GM19328 (cell line): ENCODE measurements around the gene DHX29.
"Not testable (repeated sequence)": the region's sequence is repeated elsewhere in the genome, so short reads cannot be mapped to it uniquely, and the experiment has no call there.

ENCODE experiments used
- ATAC-seq: cut with Tn5 transposase; IDR thresholded peaks from one replicate; pipeline ENCODE4 v1.9.1; 2021; ENCODE audit warnings: mild to moderate bottlenecking, moderate library complexity; ENCODE audit not compliant: unreplicated experiment

The DHX29 gene

GRCh38 chr5:55318237-55318636, 10.7 kb upstream of the DHX29 start:
- not testable (repeated sequence) for ATAC-seq

DNA sequence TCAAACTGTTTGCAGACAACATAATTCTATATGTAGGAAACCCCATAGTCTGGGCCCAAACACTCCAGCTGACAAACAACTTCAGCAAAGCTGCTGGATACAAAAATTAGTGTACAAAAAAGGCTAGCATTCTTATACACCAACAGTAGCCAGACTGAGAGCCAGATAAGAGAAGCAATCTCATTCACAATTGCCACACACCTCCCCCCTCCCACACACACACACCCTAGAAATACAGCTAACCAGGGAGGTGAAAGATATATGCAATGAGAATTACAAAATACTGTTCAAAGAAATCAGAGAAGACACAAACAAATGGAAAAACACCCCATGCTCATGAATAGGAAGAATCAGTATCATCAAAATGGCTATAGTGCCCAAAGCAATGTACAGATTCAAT, 9.3 kb upstream of the DHX29 start:
- ATAC-seq, result no peak

- ATAC-seq, result no peak
Measured at GRCh38 chr5:55316289-55316688, 8.8 kb upstream of the DHX29 start.

DNA sequence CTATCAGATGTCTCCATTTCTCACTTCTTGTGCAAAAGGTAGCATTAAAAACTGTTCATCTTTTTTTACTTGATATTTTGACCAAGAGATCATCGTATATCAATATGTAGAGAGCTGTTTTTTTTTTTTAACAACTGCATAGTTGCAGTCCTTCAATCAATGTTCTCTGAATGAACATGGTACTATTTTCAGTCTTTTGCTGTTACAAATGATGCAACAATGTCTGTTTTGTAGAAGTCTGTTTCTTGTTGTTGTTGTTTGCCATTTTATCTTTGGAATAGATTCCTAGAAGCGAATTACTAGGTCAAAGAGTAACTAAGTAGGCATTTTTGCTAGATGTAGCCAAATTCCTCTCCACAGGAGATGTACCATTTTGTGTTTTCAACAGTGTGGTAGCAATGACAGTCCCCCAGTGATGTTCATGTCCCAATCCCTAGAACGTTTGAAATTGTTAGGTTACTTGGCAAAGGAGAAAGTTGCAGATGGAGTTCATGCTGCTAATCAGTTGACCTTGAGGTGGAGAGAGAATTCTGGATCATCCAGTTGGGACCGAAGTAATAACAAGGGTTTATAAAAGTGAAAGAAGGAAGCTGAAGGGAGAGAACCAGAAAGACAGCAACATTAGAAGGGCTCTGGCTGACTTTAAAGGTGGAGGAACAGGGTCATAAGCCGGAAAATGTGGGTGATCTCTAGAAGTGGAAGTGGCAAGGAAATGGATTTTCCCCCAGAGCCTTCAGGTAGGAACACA, 6.5 kb upstream of the DHX29 start:
- ATAC-seq, result no peak

GRCh38 chr5:55308254-55308836, 851 bp upstream of the DHX29 start:
- no peak for ATAC-seq

DNA sequence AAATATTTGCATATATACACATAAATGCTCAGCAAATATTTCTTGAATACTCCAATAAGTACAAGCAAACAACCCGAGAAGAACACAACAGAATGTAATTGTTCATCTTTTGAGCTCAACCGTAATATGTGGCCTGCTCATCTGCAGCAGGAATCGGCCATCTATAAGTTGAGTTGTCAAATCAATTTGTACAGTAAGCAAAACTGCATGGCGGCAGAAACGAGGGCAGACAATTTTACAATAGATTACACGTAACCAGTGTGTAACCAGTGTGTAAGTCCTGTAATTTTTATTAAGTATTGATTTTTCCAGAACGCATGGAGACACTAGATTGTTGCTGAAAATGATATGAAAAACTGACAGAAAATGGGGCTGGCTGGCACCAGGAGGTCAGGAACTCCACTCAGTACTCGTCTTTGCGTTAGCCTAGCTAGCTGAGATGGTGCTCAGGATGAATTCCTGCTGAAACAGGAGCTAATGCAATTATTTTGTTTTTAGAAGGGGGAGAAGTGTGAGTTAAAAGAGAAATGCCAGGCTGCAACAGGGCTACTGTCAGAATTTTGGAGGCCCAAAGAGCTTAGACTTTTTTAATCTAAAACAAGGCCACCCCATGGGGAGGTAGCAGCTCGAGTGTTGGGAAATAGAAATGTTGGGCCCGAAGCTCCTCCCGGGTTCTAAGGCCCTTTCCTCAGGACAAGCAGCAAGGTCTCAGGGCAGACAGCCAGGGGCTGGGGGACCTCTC, 682 bp downstream of the DHX29 start:
- ATAC-seq, result peak; percentile 9

- no peak for ATAC-seq
Measured at GRCh38 chr5:55305345-55305744, 2.1 kb downstream of the DHX29 start.

DNA sequence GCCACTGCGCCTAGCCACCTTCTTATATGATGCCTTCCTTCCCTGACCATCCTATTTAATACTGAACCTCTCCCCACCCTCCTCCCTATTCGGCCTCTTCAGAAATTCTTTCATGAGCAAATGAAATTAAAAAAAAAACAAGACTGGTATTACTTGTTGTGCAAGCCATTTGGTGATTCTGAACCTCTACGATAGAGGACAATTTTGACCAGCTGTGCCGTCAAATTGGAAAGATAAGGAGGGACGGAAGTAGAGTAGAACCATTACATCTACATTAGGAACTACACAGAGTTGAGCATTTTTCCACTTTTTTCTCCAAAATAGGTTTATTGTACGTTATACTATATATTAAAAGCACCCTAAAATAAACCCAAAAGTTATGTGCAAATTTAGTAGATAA, 2.9 kb downstream of the DHX29 start:
- no peak for ATAC-seq

DNA sequence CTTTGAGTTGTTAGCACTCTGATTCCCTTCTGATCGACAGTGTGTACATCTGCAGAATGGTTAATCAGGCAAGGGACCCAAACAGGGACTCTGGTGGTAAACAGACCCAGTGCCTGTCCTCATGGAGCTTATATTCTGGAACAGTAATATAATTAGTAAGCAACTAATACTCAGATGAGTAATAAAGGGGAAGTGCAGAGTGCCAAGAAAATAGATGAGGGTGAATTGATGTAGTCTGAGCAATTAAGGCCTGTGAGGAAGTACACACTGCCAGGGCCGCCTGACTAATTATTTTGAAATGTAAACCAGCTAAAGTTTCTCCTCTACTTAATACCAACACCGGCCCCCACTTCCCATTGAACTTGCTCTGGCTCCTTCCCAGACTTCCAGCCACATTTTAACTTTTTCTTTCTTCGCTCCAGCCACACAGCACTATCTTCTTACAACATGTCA, 4.2 kb downstream of the DHX29 start:
- no peak for ATAC-seq

GRCh38 chr5:55300890-55301289, 6.6 kb downstream of the DHX29 start:
- no peak for ATAC-seq

DNA sequence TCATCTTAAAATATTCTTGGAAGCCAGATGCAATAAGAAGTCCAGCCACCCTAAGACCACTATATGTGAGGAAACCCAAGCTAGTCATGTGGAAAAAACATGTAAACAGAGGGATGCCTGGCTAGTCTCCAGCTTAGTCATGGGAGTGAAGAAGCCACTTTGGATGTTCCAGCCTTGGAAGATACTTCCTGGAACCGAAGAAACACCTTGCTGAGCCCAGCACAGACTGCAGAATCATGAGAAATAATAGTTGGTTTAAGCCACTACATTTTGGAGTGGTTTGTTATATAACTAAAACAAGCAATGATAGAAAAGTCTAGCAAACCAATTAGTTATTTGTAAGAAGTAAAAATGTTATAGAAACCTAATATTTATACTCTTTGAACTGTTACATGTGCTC, 12.6 kb downstream of the DHX29 start:
- no peak for ATAC-seq

- no peak for ATAC-seq
Measured at GRCh38 chr5:55290991-55291390, 16.5 kb downstream of the DHX29 start.

DNA sequence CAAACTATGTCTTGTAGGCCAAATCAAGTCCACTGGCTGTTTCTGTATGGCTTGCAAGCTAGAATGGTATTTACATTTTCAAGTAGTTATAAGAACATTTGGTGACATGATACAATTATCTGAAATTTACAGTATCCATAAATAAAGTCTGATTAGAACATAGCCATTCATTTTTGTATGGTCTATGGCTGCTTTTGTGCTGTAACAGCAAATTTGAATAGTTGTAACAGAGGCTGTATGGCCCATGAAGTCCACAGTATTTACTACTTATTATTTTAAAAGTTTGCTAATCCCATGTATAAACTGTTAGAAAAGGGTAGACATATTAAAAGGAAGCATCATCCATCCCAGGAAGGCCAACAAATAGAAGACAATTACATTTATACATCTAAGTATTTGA, 17.7 kb downstream of the DHX29 start:
- no peak for ATAC-seq

DNA sequence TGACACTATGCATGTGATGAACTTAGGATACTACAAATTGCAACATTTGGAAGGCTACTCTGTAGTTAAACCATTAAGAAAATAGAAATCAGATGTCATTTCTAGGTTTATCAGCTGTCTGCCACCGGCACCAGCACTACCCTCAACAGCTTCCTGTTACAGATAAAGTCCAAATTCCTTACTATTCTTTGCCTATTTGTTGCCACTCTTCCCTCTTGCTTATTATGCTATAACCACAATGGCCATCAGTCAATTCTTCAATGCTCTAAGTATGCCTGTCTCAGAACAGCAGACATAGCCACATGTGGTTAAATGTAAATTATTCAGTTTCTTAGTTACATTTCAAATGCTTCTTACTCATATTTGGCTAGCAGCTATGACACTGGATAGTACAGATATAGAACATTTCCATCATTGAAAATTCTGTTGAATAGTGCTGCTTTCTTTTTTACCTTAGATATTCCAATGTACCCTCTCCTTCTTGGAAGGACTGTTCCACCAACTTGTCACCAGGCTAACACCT, 21.0 kb downstream of the DHX29 start:
- ATAC-seq, result no peak

DNA sequence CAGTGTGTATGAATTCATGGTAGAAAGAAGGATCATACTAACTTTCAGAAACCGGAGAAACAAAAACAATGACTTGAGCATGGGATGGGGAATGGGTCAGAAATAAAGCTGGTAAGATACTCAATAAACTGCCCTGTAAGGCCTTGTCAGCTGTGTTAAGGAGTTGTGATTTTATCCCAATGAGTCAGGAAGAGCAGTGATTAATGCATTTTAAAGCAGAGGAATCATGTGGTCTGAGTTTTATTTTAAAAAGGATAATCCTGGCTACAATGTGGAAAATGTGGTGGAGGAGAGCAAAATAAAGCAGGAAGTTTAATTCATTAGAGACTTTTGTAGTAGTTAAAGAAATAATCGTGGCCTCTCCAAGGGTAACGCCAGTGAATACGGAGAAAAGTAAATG, 28.7 kb downstream of the DHX29 start:
- no peak for ATAC-seq

GRCh38 chr5:55276771-55277170, 30.7 kb downstream of the DHX29 start:
- no peak for ATAC-seq

DNA sequence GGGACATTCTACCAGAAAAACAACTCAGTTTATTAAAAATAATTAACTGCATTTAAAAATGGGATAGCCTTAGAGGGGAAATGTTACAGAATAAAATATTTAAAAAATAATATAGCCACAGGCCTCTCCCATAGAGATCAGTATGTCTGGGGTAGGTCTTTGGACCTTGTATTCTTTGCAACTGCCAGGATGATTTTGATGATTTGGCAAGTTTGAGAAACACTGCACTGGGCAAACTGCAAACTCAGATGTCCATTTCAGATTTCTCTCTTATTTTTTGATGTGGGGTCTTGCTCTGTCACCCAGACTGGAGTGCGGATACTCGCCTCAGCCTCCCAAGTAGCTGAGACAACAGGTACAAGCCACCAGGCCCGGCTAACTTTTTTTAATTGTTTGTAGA, 49.2 kb downstream of the DHX29 start:
- ATAC-seq, result no peak

DNA sequence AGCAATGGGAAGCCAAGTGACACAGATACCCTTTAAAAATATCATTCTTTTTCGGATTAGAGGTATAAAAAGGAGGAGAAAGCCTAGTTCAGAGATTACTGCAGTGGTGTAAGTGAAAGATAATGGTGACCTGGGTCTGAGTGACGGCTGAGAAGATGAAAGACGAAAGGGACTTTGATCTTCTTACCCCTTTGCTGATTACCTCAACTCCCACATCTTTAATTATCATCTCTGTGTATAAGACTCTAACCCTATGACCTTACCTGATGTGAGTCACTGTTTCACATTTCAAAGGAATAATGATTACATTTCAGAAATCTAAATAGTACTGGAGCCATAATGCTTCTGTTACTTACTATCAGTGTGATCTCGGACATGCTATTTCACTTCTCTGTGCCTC, 52.7 kb downstream of the DHX29 start:
- ATAC-seq, result no peak

GRCh38 chr5:55250064-55250463, 57.4 kb downstream of the DHX29 start:
- ATAC-seq, result no peak

DNA sequence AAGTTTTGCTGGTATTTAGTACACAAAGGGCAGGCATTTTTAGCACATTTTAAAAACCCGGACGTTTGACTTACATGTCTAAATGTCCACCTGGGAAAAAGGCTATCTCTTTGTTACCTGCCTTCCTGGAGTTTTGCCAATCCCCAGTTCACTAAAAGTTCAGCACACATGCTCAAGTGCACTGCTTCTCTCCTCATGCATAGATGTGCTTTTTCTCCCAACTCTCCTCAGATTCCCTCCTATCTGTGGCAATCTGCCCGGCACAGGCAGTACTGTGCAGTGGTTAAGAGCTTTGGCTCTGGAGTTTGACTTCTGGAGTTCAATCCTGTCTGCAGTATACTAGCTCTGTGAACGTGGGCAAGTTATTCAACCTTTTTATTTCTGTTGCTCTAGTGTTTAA, 65.7 kb downstream of the DHX29 start:
- no peak for ATAC-seq

DNA sequence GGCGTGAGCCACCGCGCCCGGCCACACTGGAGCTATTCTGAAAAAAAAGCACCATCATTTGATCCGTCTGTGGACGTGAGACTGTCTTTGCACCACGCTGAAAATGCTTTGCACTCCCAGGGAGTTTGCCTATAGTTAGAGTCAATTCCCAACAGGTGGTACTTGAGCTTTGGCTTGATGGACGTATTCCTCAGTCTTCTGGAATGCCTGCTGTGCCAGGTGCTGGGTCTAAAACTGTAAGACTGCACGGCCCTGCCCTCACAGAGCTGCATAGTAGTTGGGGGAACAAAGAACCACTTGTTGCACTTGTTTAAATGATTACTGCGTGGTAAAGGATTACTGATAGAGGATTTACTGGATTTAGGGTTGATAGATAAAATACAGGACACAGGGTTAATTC, 70.7 kb downstream of the DHX29 start:
- ATAC-seq, result no peak
